GM12801 (cell line): ENCODE results near the gene CLTRN.

Experiments
- CTCF ChIP-seq: IDR thresholded peaks from one replicate; pipeline ENCODE4 v1.5.1; 2011; ENCODE audit warnings: control low read depth; ENCODE audit not compliant: insufficient read length; ENCODE audit errors: extremely low read depth

The CLTRN gene

GRCh38 chrX:15607067-15607466, 57.5 kb downstream of the CLTRN start:
- no peak for TF ChIP-seq CTCF

GRCh38 chrX:15606136-15606535, 58.5 kb downstream of the CLTRN start:
- TF ChIP-seq CTCF, result no peak

- TF ChIP-seq CTCF, result no peak
Measured at GRCh38 chrX:15605226-15605625, 59.4 kb downstream of the CLTRN start.

- no peak for TF ChIP-seq CTCF
Measured at GRCh38 chrX:15602761-15603160, 61.8 kb downstream of the CLTRN start.

- no peak for TF ChIP-seq CTCF
Measured at GRCh38 chrX:15601932-15602331, 62.7 kb downstream of the CLTRN start.

- no peak for TF ChIP-seq CTCF
Measured at GRCh38 chrX:15600745-15601144, 63.9 kb downstream of the CLTRN start, which contains the start of gene ACE2. TSS of gene ACE2 (minus strand) at chrX:15600960. CDS start at chrX:15600911, 49 bp downstream.

- no peak for TF ChIP-seq CTCF
Measured at GRCh38 chrX:15600049-15600448, 64.6 kb downstream of the CLTRN start.

- TF ChIP-seq CTCF, result no peak
Measured at GRCh38 chrX:15599461-15599860, 65.1 kb downstream of the CLTRN start.
